Smooth muscle cell (in vitro differentiated cells): ENCODE measurements around the gene RARB. TPM values are rescaled to one million over a fixed set of nuclear protein-coding genes. Genes with fewer than 3 reads are reported as not detected.

Experiments used
- DNase-seq: peaks from one replicate; lab custom pipeline; 2025; ENCODE audit not compliant: unreplicated experiment; lab: John Stamatoyannopoulos, UW
- H2AFZ ChIP-seq: fragments of 200-600 bp; sonication (generic); 2 replicates; pipeline ENCODE4 v1.6.0; 2016; ENCODE audit warnings: antibody characterized with exemption, low read depth, mild to moderate bottlenecking
- H3F3A ChIP-seq: fragments of 200-600 bp; sonication (generic); 2 replicates; pipeline ENCODE4 v1.6.0; 2017; ENCODE audit warnings: antibody characterized with exemption, low read depth
- H3K27ac ChIP-seq: fragments of 200-600 bp; sonication (generic); 2 replicates; pipeline ENCODE4 v1.5.1; 2016; ENCODE audit warnings: low read depth, mild to moderate bottlenecking
- H3K27me3 ChIP-seq: fragments of 200-600 bp; sonication (generic); 2 replicates; pipeline ENCODE4 v1.6.1; 2016; ENCODE audit warnings: low read depth, mild to moderate bottlenecking
- H3K36me3 ChIP-seq: fragments of 200-600 bp; sonication (generic); 2 replicates; pipeline ENCODE4 v1.5.1; 2016; ENCODE audit warnings: low read depth
- H3K4me1 ChIP-seq: fragments of 200-600 bp; sonication (generic); 2 replicates; pipeline ENCODE4 v1.5.1; 2016; ENCODE audit warnings: low read depth
- H3K4me2 ChIP-seq: fragments of 200-600 bp; sonication (generic); 2 replicates; pipeline ENCODE4 v1.6.0; 2016; ENCODE audit warnings: mild to moderate bottlenecking
- H3K4me3 ChIP-seq: fragments of 200-600 bp; sonication (generic); 2 replicates; pipeline ENCODE4 v1.5.1; 2016; ENCODE audit warnings: mild to moderate bottlenecking
- H3K79me2 ChIP-seq: fragments of 200-600 bp; sonication (generic); 2 replicates; pipeline ENCODE4 v1.6.0; 2016; ENCODE audit warnings: low read depth, mild to moderate bottlenecking
- H3K9ac ChIP-seq: fragments of 200-600 bp; sonication (generic); 2 replicates; pipeline ENCODE4 v1.6.0; 2016; ENCODE audit warnings: low read depth
- H3K9me3 ChIP-seq: fragments of 200-600 bp; sonication (generic); replicated peaks from 2 replicates; pipeline ENCODE4 v1.5.1; 2016; ENCODE audit warnings: low read depth
- H4K20me1 ChIP-seq: fragments of 200-600 bp; sonication (generic); 2 replicates; pipeline ENCODE4 v1.6.0; 2016; ENCODE audit warnings: low read depth
- WGBS: methylation state at CpG from one replicate; pipeline ENCODE4 v1.1.7; 2016; ENCODE audit warnings: low lambda C conversion rate; 5-methylcytosine and 5-hydroxymethylcytosine counted together
- polyA plus RNA-seq: library from polyadenylated mRNA; unstranded; fragments of >200 nt; fragmentation: Nextera tagmentation; extraction: Ambion mirVana; gene quantifications from 2 replicates; pipeline ENCODE4 v1.2.1, GENCODE V29; 2016
- total RNA-seq: library from RNA; depleted of rRNA; stranded (reverse); fragments of >200 nt; gene quantifications from 2 replicates; pipeline ENCODE4 v1.2.3, GENCODE V29; 2014
- TF ChIP-seq, protein P1 (sequence below): fragments of 200-600 bp; sonication (generic); IDR thresholded peaks from 2 replicates; pipeline ENCODE4 v1.5.1; 2017; ENCODE audit warnings: borderline replicate concordance, mild to moderate bottlenecking, antibody characterized with exemption; ENCODE audit not compliant: insufficient read depth, poor library complexity, severe bottlenecking

Gene RARB
- total and polyA plus RNA-seq, 2 experiments from 2014 or later = 88.1 to 106 TPM

DNA sequence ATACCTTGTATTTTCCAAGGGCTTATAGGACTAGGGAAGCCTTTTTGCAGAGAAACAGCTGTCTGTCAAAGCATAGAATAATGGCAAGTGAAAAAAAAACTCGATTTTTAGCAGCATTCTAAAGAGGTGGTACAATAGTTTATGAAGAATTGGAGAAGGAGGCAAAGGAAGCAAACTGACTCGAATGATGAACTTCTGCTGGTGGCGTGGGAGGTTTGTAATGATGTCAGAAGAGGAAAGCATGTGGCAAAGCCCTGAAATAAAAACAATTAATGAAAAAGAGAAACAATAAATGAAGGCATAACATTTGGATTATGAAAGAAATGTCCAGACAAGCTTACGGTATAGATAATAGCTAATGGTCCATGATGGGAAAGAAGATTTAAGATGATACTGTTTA, 77.5 kb downstream of the RARB start:
- Histone ChIP-seq H3F3A (peaks cover 10% of the 10 kb centered on the region), H3K4me1 (peaks cover 19% of the 10 kb centered on the region), H3K79me2 (peaks cover 50% of the 10 kb centered on the region), H3K4me3 (no peak overlapping the region), H3K27ac (peak overlapping the region; percentile 15), H3K9me3 (no peaks in the 10 kb centered on the region), H4K20me1 (peaks cover 3% of the 10 kb centered on the region), H3K4me2 (peak overlapping the region; percentile 34), H3K27me3 (no peaks in the 10 kb centered on the region), H3K36me3 (no peaks in the 10 kb centered on the region), H3K9ac (no peak overlapping the region), H2AFZ (no peak overlapping the region)
- no peak for DNase-seq
- TF ChIP-seq, protein P1, sequence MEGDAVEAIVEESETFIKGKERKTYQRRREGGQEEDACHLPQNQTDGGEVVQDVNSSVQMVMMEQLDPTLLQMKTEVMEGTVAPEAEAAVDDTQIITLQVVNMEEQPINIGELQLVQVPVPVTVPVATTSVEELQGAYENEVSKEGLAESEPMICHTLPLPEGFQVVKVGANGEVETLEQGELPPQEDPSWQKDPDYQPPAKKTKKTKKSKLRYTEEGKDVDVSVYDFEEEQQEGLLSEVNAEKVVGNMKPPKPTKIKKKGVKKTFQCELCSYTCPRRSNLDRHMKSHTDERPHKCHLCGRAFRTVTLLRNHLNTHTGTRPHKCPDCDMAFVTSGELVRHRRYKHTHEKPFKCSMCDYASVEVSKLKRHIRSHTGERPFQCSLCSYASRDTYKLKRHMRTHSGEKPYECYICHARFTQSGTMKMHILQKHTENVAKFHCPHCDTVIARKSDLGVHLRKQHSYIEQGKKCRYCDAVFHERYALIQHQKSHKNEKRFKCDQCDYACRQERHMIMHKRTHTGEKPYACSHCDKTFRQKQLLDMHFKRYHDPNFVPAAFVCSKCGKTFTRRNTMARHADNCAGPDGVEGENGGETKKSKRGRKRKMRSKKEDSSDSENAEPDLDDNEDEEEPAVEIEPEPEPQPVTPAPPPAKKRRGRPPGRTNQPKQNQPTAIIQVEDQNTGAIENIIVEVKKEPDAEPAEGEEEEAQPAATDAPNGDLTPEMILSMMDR = no peak
- 69% methylated on average over 4 of the region's 4 CpGs for WGBS

DNA sequence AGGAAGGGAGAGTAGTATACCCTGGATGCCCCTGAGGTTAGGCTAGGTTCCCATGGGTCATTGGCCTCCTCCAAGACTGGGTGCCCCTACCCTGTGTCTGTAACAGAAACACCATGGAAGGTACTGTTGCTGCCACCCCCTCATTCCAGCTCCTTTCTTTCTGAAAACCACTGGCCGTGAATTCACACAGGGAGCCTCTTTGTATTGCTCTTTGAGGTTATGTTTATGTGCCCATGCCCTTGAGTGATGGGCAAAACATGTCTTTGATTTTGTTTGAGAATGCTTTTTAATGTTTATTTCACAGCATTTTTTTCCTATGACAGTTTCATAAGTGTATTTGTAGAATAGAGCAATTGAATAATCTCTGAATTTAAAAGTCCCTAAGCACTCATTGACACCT, 79.7 kb downstream of the RARB start:
- H4K20me1 ChIP-seq = peaks cover 6% of the 10 kb centered on the region
- H3K27ac ChIP-seq = peak overlapping the region; percentile 85
- H3K27me3 ChIP-seq = no peaks in the 10 kb centered on the region
- peaks cover 8% of the 10 kb centered on the region for H3F3A ChIP-seq
- WGBS = 59% methylated on average over 1 of the region's 1 CpG
- no peaks in the 10 kb centered on the region for H3K36me3 ChIP-seq
- H3K4me2 ChIP-seq = peak overlapping the region; percentile 23
- DNase-seq = no peak
- H3K4me1 ChIP-seq = peaks cover 19% of the 10 kb centered on the region
- TF ChIP-seq, protein P1 = no peak
- no peaks in the 10 kb centered on the region for H3K9me3 ChIP-seq
- no peak overlapping the region for H2AFZ ChIP-seq
- peak overlapping the region; percentile 61 for H3K9ac ChIP-seq
- no peak overlapping the region for H3K4me3 ChIP-seq
- peaks cover 59% of the 10 kb centered on the region for H3K79me2 ChIP-seq

DNA sequence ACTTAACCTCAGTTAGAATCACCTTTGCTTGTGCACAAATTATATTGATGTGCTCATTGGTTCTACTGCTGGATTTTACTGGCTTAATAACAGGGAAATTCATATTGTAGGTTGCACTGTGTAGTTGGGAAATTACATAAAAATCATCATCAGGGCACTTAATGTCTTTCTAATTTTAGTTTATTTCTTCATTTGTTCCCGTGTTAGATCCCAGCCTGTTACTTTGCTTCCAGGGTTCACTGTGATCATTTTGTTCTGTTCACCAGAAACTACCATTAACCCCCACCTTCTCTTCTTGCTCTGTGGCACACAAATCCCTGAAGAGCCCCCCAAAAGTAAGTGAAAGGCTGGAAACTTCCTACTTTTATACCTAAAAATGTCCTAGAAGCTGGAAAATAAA, 80.4 kb downstream of the RARB start:
- Histone ChIP-seq H3K4me3 (no peak overlapping the region), H2AFZ (no peak overlapping the region), H3K27me3 (no peaks in the 10 kb centered on the region), H4K20me1 (peaks cover 6% of the 10 kb centered on the region), H3K4me2 (peak overlapping the region; percentile 23), H3K27ac (peak overlapping the region; percentile 85), H3K9me3 (no peaks in the 10 kb centered on the region), H3K4me1 (peaks cover 14% of the 10 kb centered on the region), H3K79me2 (peaks cover 64% of the 10 kb centered on the region), H3K9ac (peak overlapping the region; percentile 61), H3K36me3 (no peaks in the 10 kb centered on the region), H3F3A (peaks cover 5% of the 10 kb centered on the region)
- no peak for DNase-seq
- WGBS = 73% methylated on average over 1 of the region's 1 CpG
- TF ChIP-seq, protein P1 = no peak

DNA sequence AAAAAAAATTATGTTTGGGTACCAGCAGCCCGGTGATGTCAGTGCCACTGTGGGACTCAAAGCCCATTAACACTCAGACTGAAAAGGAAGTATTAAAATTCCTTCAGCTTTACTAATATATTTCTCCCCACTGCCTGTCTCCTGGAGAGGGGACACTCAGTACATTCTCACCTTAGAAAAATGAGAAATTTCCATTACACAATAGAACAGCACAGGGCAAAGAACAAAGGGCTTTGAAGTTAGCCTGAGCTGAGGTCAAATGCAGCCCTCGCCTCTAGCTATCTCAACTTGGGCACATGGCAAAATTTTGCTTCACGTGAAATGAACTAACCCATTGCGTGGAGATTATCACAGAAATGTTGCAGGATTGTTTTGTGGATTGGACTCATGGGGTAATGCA, 80.8 kb downstream of the RARB start:
- Histone ChIP-seq H3K27me3 (no peaks in the 10 kb centered on the region), H4K20me1 (peaks cover 6% of the 10 kb centered on the region), H3K4me3 (no peak overlapping the region), H3F3A (peaks cover 3% of the 10 kb centered on the region), H3K4me2 (peak overlapping the region; percentile 23), H3K4me1 (peaks cover 11% of the 10 kb centered on the region), H3K36me3 (no peaks in the 10 kb centered on the region), H3K9me3 (no peaks in the 10 kb centered on the region), H3K27ac (peak overlapping the region; percentile 85), H2AFZ (no peak overlapping the region), H3K79me2 (peaks cover 69% of the 10 kb centered on the region), H3K9ac (peak overlapping the region; percentile 56)
- no peak for DNase-seq
- TF ChIP-seq, protein P1 = no peak
- WGBS = 25% methylated on average over 4 of the region's 4 CpGs
